HEK293T (cell line): ENCODE data around the gene ABR.

ENCODE experiments used
- CTCF ChIA-PET: fragments of 350-600 bp; formaldehyde crosslinking; extraction: SDS; loops from one replicate; lab custom pipeline; 2021; ENCODE audit warnings: antibody characterized with exemption, inconsistent platforms; lab: Yijun Ruan, JAX
- POLR2A ChIA-PET: fragments of 350-600 bp; formaldehyde crosslinking; extraction: SDS; loops from one replicate; lab custom pipeline; 2020; ENCODE audit warnings: antibody characterized with exemption, inconsistent platforms; lab: Yijun Ruan, JAX
- DNase-seq: peaks from one replicate; pipeline ENCODE4 v3.0.0; 2012; ENCODE audit warnings: mixed read lengths; ENCODE audit errors: extremely low spot score
- ARNT ChIP-seq: fragments of 450-650 bp; IDR thresholded peaks from 2 replicates; pipeline ENCODE4 v1.6.1; 2017; ENCODE audit warnings: mild to moderate bottlenecking
- BHLHE40 ChIP-seq: fragments of 450-650 bp; IDR thresholded peaks from 2 replicates; pipeline ENCODE4 v1.6.1; 2016; ENCODE audit warnings: mild to moderate bottlenecking, moderate library complexity, borderline replicate concordance
- CTBP1 ChIP-seq: fragments of 450-650 bp; IDR thresholded peaks from 2 replicates; pipeline ENCODE4 v1.6.1; 2016; ENCODE audit warnings: borderline replicate concordance
- ELF4 ChIP-seq: fragments of 450-650 bp; IDR thresholded peaks from 2 replicates; pipeline ENCODE4 v1.6.1; 2017; ENCODE audit warnings: antibody characterized with exemption
- FOXA1 ChIP-seq: fragments of 450-650 bp; IDR thresholded peaks from 2 replicates; pipeline ENCODE4 v1.6.1; 2016; ENCODE audit warnings: mild to moderate bottlenecking
- FOXK2 ChIP-seq: fragments of 450-650 bp; IDR thresholded peaks from 2 replicates; pipeline ENCODE4 v1.6.1; 2016; ENCODE audit warnings: mild to moderate bottlenecking
- FOXM1 ChIP-seq: fragments of 450-650 bp; IDR thresholded peaks from 2 replicates; pipeline ENCODE4 v1.6.1; 2017; ENCODE audit warnings: mild to moderate bottlenecking, borderline replicate concordance
- HDGF ChIP-seq: fragments of 450-650 bp; IDR thresholded peaks from 2 replicates; pipeline ENCODE4 v1.6.1; 2017; ENCODE audit warnings: antibody characterized with exemption, borderline replicate concordance
- L3MBTL2 ChIP-seq: fragments of 450-650 bp; conservative IDR thresholded peaks from 2 replicates; pipeline ENCODE4 v1.6.1; 2016; ENCODE audit warnings: mild to moderate bottlenecking
- LEF1 ChIP-seq: fragments of 450-650 bp; IDR thresholded peaks from 2 replicates; pipeline ENCODE4 v1.6.1; 2017; ENCODE audit warnings: mild to moderate bottlenecking, borderline replicate concordance
- NFRKB ChIP-seq: fragments of 450-650 bp; IDR thresholded peaks from 2 replicates; pipeline ENCODE4 v1.6.1; 2016; ENCODE audit warnings: mild to moderate bottlenecking, moderate library complexity
- PKNOX1 ChIP-seq: fragments of 450-650 bp; IDR thresholded peaks from 2 replicates; pipeline ENCODE4 v1.6.1; 2016
- SP1 ChIP-seq: fragments of 450-650 bp; IDR thresholded peaks from 2 replicates; pipeline ENCODE4 v1.6.1; 2017
- SUZ12 ChIP-seq: fragments of 450-650 bp; IDR thresholded peaks from 2 replicates; pipeline ENCODE4 v1.6.1; 2016; ENCODE audit warnings: mild to moderate bottlenecking
- TARDBP ChIP-seq: fragments of 450-650 bp; IDR thresholded peaks from 2 replicates; pipeline ENCODE4 v1.6.1; 2016
- ZNF384 ChIP-seq: fragments of 450-650 bp; IDR thresholded peaks from 2 replicates; pipeline ENCODE4 v1.6.1; 2016

The ABR gene

DNA sequence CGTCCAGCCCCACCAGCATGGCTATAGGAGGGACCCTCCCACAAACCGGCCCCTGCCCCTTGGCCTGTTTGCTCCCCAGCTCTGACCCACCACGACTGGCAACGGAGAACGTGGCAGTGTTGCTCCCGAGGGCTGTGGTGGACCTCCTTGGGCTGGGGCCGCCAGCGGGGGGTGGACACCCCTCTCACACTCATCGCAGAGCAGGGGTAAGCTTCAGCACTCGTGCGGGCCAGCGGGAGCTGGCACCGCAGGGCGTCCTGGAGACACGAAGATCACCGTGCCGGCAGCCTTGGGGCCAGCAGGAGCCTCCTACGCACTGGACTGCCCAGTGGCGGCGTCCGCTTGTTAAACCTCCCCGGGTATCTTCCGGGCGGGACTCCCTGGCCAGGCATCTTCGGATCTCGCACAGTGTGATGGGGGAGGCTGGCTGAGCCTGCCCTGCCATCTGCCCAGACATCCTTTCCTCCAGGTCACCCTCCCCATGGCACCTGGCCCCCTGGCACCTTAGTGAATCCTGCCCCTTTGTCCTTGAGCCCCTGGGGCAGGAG, 53.5 kb downstream of the ABR start:
- TF ChIP-seq BHLHE40 (no peak), L3MBTL2 (no peak), PKNOX1 (no peak), ELF4 (no peak), TARDBP (no peak), LEF1 (no peak), SUZ12 (no peak), HDGF (no peak), CTBP1 (no peak), SP1 (no peak), FOXK2 (no peak), ZNF384 (no peak), ARNT (no peak), FOXM1 (no peak), FOXA1 (no peak), NFRKB (no peak)
- ChIA-PET CTCF (no interaction called here), POLR2A (no interaction called here)
- DNase-seq, result no peak

GRCh38 chr17:1125788-1126145, 54.0 kb downstream of the ABR start:
- no peak for DNase-seq
- TF ChIP-seq ZNF384 (no peak), CTBP1 (no peak), BHLHE40 (no peak), SP1 (no peak), LEF1 (no peak), TARDBP (no peak), FOXM1 (no peak), PKNOX1 (no peak), HDGF (no peak), SUZ12 (no peak), NFRKB (no peak), FOXA1 (no peak), ELF4 (no peak)
- CTCF ChIA-PET, result no interaction called here
- POLR2A ChIA-PET, result interaction anchor here (1.0 kb wide), 1 partner anchor 10 kb away, joined by 3 read pairs; no protein-coding TSS in a partner anchor

GRCh38 chr17:1124896-1125787, 54.6 kb downstream of the ABR start:
- no peak for TF ChIP-seq HDGF
- no peak for TF ChIP-seq SP1
- no peak for TF ChIP-seq PKNOX1
- no peak for TF ChIP-seq CTBP1
- no peak for TF ChIP-seq L3MBTL2
- TF ChIP-seq ARNT, result no peak
- no peak for TF ChIP-seq FOXM1
- no peak for TF ChIP-seq LEF1
- no peak for TF ChIP-seq ELF4
- POLR2A ChIA-PET, result interaction anchor here (1.0 kb wide), 1 partner anchor 9 kb away, joined by 3 read pairs; no protein-coding TSS in a partner anchor
- DNase-seq, result no peak
- CTCF ChIA-PET, result interaction anchor here (0.6 to 1.5 kb wide), 2 partner anchors 10 to 77 kb away, joined by 3 to 5 read pairs; no protein-coding TSS in a partner anchor

- TF ChIP-seq NFRKB (no peak), LEF1 (no peak), SP1 (no peak)
- ChIA-PET CTCF (interaction anchor here (0.6 to 2.2 kb wide), 3 partner anchors 9 to 76 kb away, joined by 3 to 20 read pairs (median 5); no protein-coding TSS in a partner anchor), POLR2A (no interaction called here)
- no peak for DNase-seq
Observed at GRCh38 chr17:1123921-1124715, 55.7 kb downstream of the ABR start.

GRCh38 chr17:1123393-1123831, 56.4 kb downstream of the ABR start:
- POLR2A ChIA-PET, result interaction anchor here (1.0 kb wide), 1 partner anchor 15 kb away, joined by 3 read pairs; no protein-coding TSS in a partner anchor
- DNase-seq, result no peak
- TF ChIP-seq FOXK2, result no peak
- TF ChIP-seq HDGF, result no peak
- TF ChIP-seq TARDBP, result no peak
- no peak for TF ChIP-seq ZNF384
- no peak for TF ChIP-seq ARNT
- no peak for TF ChIP-seq LEF1
- no peak for TF ChIP-seq FOXM1
- TF ChIP-seq L3MBTL2, result no peak
- TF ChIP-seq CTBP1, result no peak
- CTCF ChIA-PET, result interaction anchor here (1.0 to 2.2 kb wide), 6 partner anchors 8 to 65 kb away, joined by 3 to 20 read pairs (median 6); no protein-coding TSS in a partner anchor
